HFFc6 (cell line): ENCODE data around the gene IL4I1. TPM values are rescaled to one million over a fixed set of nuclear protein-coding genes. Genes with fewer than 3 reads are reported as not detected.

ENCODE experiments used
- DNase-seq: peaks from one replicate; pipeline ENCODE4 v3.0.0-alpha.2; 2018
- H3K27ac Mint-ChIP-seq: 2 replicates; pipeline ENCODE4 v1.8.0; 2020; ENCODE audit warnings: mild to moderate bottlenecking, mixed read lengths
- H3K27me3 Mint-ChIP-seq: 2 replicates; pipeline ENCODE4 v1.8.0; 2021; ENCODE audit warnings: mild to moderate bottlenecking, moderate library complexity, mixed read lengths; ENCODE audit not compliant: insufficient read depth
- H3K36me3 Mint-ChIP-seq: 2 replicates; pipeline ENCODE4 v1.8.0; 2021; ENCODE audit warnings: low read depth, mixed read lengths
- H3K4me1 Mint-ChIP-seq: 2 replicates; pipeline ENCODE4 v1.8.0; 2020; ENCODE audit warnings: low read depth, mixed read lengths
- H3K4me3 Mint-ChIP-seq: 2 replicates; pipeline ENCODE4 v1.8.0; 2020; ENCODE audit warnings: mild to moderate bottlenecking, moderate library complexity, mixed read lengths
- H3K9me3 Mint-ChIP-seq: 2 replicates; pipeline ENCODE4 v1.8.0; 2020; ENCODE audit warnings: mild to moderate bottlenecking, mixed read lengths
- total RNA-seq, 6 experiments: library from RNA; stranded (reverse); fragmentation: NEBNext Ultra II Directional; extraction: Animal tissue kit (Norgen Biotek cat#: 25700); gene quantifications; 2 replicates in 1 of 6; 3 replicates in 5 of 6; pipeline ENCODE4 v1.2.3, GENCODE V29; 2021
- TF ChIP-seq, protein P1 (sequence below): fragments of 200-600 bp; sonication (generic); IDR thresholded peaks from 2 replicates; pipeline ENCODE4 v1.5.0; 2021; ENCODE audit warnings: antibody characterized with exemption, mild to moderate bottlenecking

IL4I1 gene
- total RNA-seq, 6 experiments from 2014 or later, result 0.24 to 0.48 (median 0.41) TPM; not detected in 1

DNA sequence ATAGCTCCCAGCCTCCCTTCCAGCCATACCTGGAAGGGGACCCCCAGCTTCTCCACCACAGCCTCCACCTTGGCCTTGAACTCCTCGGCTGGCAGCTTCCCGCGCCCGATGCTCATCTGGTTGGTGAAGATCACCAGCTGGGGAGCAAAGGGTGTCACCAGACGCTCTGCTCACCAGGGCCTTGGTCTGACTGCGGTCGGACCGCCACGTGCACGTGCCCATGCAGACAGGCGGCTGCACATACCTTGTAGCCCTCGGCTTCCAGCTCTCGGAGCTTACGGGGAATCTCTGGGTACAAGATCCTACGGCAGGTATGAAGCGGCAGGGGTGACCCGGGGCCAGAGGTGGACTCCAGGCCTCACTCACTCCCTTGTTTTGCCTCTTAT is 32.8 kb downstream of the IL4I1 start:
- peaks cover 40% of the 10 kb centered on the region for H3K4me1 Mint-ChIP-seq
- TF ChIP-seq, protein P1, sequence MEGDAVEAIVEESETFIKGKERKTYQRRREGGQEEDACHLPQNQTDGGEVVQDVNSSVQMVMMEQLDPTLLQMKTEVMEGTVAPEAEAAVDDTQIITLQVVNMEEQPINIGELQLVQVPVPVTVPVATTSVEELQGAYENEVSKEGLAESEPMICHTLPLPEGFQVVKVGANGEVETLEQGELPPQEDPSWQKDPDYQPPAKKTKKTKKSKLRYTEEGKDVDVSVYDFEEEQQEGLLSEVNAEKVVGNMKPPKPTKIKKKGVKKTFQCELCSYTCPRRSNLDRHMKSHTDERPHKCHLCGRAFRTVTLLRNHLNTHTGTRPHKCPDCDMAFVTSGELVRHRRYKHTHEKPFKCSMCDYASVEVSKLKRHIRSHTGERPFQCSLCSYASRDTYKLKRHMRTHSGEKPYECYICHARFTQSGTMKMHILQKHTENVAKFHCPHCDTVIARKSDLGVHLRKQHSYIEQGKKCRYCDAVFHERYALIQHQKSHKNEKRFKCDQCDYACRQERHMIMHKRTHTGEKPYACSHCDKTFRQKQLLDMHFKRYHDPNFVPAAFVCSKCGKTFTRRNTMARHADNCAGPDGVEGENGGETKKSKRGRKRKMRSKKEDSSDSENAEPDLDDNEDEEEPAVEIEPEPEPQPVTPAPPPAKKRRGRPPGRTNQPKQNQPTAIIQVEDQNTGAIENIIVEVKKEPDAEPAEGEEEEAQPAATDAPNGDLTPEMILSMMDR, result no peak
- H3K27ac Mint-ChIP-seq, result no peak overlapping the region
- H3K27me3 Mint-ChIP-seq, result peaks cover 19% of the 10 kb centered on the region
- no peak for DNase-seq
- H3K4me3 Mint-ChIP-seq, result no peak overlapping the region
- peaks cover 5% of the 10 kb centered on the region; the same call in 1 of the 2 replicates for H3K9me3 Mint-ChIP-seq
- peaks cover 36% of the 10 kb centered on the region for H3K36me3 Mint-ChIP-seq

DNA sequence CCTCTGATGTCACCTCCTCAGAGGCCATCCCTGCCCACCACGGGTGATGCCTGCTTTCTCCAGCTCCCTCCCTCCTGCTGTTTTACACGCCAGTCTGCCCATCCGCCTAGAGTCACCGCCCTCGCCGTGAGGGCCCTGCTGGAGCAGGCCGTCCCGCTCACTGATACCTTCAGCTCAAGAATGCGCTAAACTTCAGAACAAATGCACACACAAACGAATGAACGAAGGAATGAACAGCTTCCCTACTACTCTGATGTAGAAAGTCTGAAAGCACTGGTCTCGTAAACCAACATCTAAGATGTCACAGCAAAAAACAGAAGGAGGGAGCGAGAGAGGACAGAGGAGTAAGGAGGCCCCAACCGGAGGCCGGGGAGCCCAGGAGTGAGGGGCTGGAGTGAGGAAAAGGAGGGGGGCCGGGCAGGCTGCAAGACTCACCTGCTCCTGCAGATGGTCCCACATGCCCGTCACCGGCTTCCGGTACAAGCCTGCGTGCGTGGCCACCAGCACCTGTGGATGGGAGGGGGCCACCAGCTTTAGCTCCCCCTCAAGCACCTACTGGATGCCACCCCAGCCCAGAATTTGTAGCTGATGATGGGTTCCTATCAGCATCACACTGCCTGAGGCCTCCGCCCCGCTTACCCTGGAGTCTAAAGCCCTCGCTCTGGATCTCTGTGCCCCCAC is 33.3 kb downstream of the IL4I1 start:
- Mint-ChIP-seq H3K4me1 (peaks cover 44% of the 10 kb centered on the region), H3K4me3 (no peak overlapping the region), H3K36me3 (peaks cover 38% of the 10 kb centered on the region), H3K27ac (peak overlapping the region; percentile 51; the same call in 1 of the 2 replicates), H3K27me3 (peaks cover 19% of the 10 kb centered on the region), H3K9me3 (peaks cover 5% of the 10 kb centered on the region; the same call in 1 of the 2 replicates)
- no peak for DNase-seq
- TF ChIP-seq, protein P1, result no peak

DNA sequence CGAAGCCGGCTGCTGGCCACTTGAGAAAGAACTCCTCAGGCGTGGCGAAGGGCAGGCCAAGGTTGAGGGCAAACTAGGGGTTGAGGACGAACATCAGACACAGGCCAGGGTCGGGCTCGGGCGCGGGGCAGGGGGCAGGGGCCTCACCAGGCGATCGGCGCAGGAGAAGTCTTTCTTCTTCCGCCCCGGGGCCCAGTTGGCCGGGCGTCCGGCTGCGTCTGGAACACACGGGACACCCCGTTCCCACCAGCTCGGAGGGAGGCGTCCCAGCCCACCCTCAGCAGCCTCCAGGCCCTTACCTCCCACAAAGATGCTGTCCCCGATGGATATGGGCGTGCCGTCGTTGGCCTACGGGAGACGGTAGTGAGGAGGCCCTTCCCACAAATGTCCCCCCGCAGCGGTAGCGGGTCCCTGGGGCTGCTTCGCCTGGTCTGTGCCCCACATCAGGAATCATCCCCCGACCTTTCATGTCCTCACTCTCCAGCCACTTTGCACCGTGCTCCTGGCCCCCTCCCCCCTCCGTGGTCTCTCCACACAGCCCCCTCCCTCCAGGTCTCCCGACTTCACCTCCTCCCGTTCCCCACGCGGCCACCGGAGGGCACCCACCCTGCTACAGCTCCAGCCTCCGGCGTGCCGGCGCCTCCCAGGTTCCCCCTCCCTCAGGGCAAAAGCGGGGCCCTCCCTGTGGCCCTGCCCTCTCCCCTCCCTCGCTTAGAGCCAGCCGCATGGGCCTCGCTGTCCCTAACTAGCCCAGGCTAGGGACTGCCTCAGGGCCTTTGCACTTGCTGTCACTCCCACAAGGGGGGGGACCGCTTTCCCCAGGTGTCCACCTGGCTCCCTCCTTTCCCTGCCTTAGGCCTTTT is 34.1 kb downstream of the IL4I1 start:
- H3K4me1 Mint-ChIP-seq, result peaks cover 42% of the 10 kb centered on the region
- peaks cover 5% of the 10 kb centered on the region; the same call in 1 of the 2 replicates for H3K9me3 Mint-ChIP-seq
- no peak overlapping the region for H3K27ac Mint-ChIP-seq
- H3K27me3 Mint-ChIP-seq, result peaks cover 18% of the 10 kb centered on the region
- H3K36me3 Mint-ChIP-seq, result peaks cover 38% of the 10 kb centered on the region
- no peak overlapping the region for H3K4me3 Mint-ChIP-seq
- TF ChIP-seq, protein P1, result peak; percentile 53
- no peak for DNase-seq

DNA sequence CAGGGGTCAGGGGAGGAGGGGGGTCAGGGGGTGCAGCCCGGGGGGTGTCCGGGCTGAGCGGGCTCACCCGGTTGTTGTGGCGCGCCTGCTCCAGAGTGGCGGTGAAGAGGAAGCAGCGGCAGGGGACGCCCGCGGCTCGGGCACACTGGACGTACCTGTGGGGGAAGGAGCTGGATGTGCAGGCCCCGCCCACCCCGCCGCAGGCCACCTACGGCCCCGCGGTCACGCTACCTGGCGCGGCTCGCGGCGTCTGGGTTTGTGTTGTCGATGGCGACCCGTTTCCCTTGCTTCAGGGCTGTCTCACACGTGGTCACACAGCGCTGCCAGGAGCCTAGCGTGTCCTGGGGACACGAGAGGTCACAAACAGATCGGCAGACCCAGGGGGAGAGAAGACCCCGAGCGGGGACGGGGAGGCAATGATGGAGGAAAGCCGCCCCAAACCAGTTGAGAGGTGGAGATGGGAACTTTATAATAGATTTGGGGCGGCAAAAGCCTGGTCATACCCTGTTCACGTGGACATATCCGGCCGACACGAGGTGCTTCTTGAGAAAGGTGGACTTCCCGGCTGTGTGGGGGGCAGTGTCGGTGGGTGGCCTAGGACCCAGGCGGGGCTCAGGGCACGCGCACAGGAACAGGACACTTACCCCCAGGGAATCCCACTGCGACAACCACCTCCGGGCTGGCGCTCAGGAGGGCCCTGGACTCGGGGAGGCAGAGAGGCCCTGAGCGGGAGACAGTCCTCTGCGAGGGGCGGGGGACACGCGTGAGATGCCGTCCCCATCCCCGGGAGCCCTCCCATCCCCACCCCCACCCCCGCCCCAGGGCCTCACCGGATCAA is 34.9 kb downstream of the IL4I1 start:
- no peak for DNase-seq
- H3K27me3 Mint-ChIP-seq, result peaks cover 18% of the 10 kb centered on the region
- H3K9me3 Mint-ChIP-seq, result peaks cover 5% of the 10 kb centered on the region; the same call in 1 of the 2 replicates
- peaks cover 37% of the 10 kb centered on the region for H3K4me1 Mint-ChIP-seq
- no peak overlapping the region for H3K27ac Mint-ChIP-seq
- H3K4me3 Mint-ChIP-seq, result no peak overlapping the region
- TF ChIP-seq, protein P1, result no peak
- peaks cover 37% of the 10 kb centered on the region for H3K36me3 Mint-ChIP-seq

DNA sequence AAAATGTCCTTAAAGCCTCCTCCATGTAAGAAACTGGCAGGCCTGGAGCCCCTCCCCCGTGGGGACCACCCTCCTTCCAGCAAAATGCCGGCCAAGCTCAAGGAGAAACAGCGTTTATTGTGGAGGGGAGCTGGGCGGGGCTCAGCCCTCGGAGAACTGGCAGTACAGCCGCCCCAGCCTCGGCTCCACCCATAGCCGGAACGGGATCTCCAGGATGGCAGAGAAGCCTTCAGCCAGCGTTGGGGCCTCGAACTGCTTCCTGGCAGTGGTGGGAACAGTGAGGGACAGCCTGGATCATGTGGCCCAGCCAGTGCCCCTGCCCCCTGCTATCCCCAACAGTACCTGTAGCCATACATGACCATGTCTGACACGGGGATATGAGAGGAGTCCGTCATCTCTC is 35.6 kb downstream of the IL4I1 start:
- Mint-ChIP-seq H3K36me3 (peaks cover 30% of the 10 kb centered on the region), H3K27ac (no peak overlapping the region), H3K9me3 (peaks cover 4% of the 10 kb centered on the region; the same call in 1 of the 2 replicates), H3K4me3 (no peak overlapping the region), H3K27me3 (peaks cover 17% of the 10 kb centered on the region), H3K4me1 (peaks cover 30% of the 10 kb centered on the region)
- TF ChIP-seq, protein P1, result no peak
- no peak for DNase-seq
